GM12878 (cell line): ENCODE results near the gene RGP1. TPM values are rescaled to one million over a fixed set of nuclear protein-coding genes. Genes with fewer than 3 reads are reported as not detected.

Experiments used
- ATAC-seq: fragments of 200-7000 bp; cut with Tn5 transposase; 3 replicates; pipeline ENCODE4 v1.9.1; 2020; ENCODE audit warnings: mild to moderate bottlenecking, moderate library complexity
- BruUV-seq: library from RNA; stranded (reverse); fragments of 400-500 nt; replicated peaks from 2 replicates; lab custom pipeline; 2021; lab: Mats Ljungman, UMichigan
- CTCF ChIA-PET: fragments of 300-600 bp; sonication (Branson Sonifier 250); formaldehyde crosslinking; extraction: SDS; loops from one replicate; lab custom pipeline; 2021; ENCODE audit warnings: inconsistent platforms; lab: Yijun Ruan, JAX
- POLR2A ChIA-PET: fragments of 350-600 bp; formaldehyde crosslinking; extraction: SDS; loops from one replicate; lab custom pipeline; 2021; ENCODE audit warnings: inconsistent platforms; lab: Charles Lee
- RAD21 ChIA-PET: fragments of 300-600 bp; sonication (Branson Sonifier 250); formaldehyde crosslinking; loops from one replicate; lab custom pipeline; 2023; ENCODE audit warnings: antibody characterized with exemption; ENCODE audit not compliant: unreplicated experiment; lab: Charles Lee
- SMC1A ChIA-PET: fragments of 300-600 bp; sonication (Branson Sonifier 250); formaldehyde crosslinking; loops from one replicate; lab custom pipeline; 2023; ENCODE audit not compliant: unreplicated experiment, uncharacterized antibody; lab: Charles Lee
- DNase-seq: peaks from one replicate; pipeline ENCODE4 v3.0.0-alpha.2; 2011; ENCODE audit warnings: low read depth, low spot score
- FAIRE-seq: peaks from 3 replicates; lab custom pipeline; 2011; peaks lifted over from hg19 to GRCh38; lab: Jason Lieb, UNC
- H2AFZ ChIP-seq: 2 replicates; pipeline ENCODE4 v1.6.0; 2011; ENCODE audit warnings: low read depth, low read length, control low read depth; ENCODE audit not compliant: control insufficient read depth
- H3K27ac ChIP-seq: 2 replicates; pipeline ENCODE4 v1.5.1; 2011; ENCODE audit warnings: control low read depth; ENCODE audit not compliant: control insufficient read depth, insufficient read depth
- H3K27me3 ChIP-seq, 2 experiments: replicated peaks in 1 of 2; 2 replicates each; pipeline versions ENCODE4 v1.6.0 to v1.6.1; 2011; ENCODE audit warnings: low read length in 1 of 2; ENCODE audit not compliant: control insufficient read depth in 2 of 2, insufficient read depth in 2 of 2
- H3K36me3 ChIP-seq, 2 experiments: 2 replicates each; pipeline ENCODE4 v1.5.1; 2011; ENCODE audit warnings: low read length in 1 of 2; ENCODE audit not compliant: control insufficient read depth in 2 of 2, insufficient read depth in 2 of 2
- H3K4me1 ChIP-seq: 2 replicates; pipeline ENCODE4 v1.6.1; 2011; ENCODE audit warnings: mild to moderate bottlenecking, low read length, moderate library complexity, mixed read lengths; ENCODE audit not compliant: control insufficient read depth, insufficient read depth
- H3K4me2 ChIP-seq: 2 replicates; pipeline ENCODE4 v1.6.0; 2011; ENCODE audit warnings: control low read depth; ENCODE audit not compliant: control insufficient read depth, insufficient read depth
- H3K4me3 ChIP-seq: fragments of 200-600 bp; sonication (generic); 2 replicates; pipeline ENCODE4 v1.5.1; 2016
- H3K79me2 ChIP-seq: 2 replicates; pipeline ENCODE4 v1.6.0; 2011; ENCODE audit warnings: low read length; ENCODE audit not compliant: control insufficient read depth, insufficient read depth
- H3K9ac ChIP-seq: 2 replicates; pipeline ENCODE4 v1.8.0; 2011; ENCODE audit warnings: low read length, control low read depth, mixed read lengths; ENCODE audit not compliant: control insufficient read depth, insufficient read depth
- H3K9me3 ChIP-seq: replicated peaks from 3 replicates; pipeline ENCODE4 v1.5.1; 2011; ENCODE audit warnings: mild to moderate bottlenecking, low read length; ENCODE audit not compliant: control insufficient read depth, insufficient read depth
- H4K20me1 ChIP-seq: 2 replicates; pipeline ENCODE4 v1.6.0; 2011; ENCODE audit not compliant: control insufficient read depth, insufficient read depth
- ASH2L ChIP-seq: fragments of 300-600, 200-600 bp; sonication (generic); IDR thresholded peaks from 2 replicates; pipeline ENCODE4 v1.6.1; 2017; ENCODE audit warnings: low read depth, mild to moderate bottlenecking, borderline replicate concordance
- ATF7 ChIP-seq: fragments of 450-650 bp; IDR thresholded peaks from 2 replicates; pipeline ENCODE4 v1.6.1; 2016; ENCODE audit warnings: low read depth, mild to moderate bottlenecking
- POLR2AphosphoS5 ChIP-seq: IDR thresholded peaks from 2 replicates; pipeline ENCODE4 v1.6.1; 2011; ENCODE audit warnings: mild to moderate bottlenecking, low read length, inconsistent platforms
- TAF1 ChIP-seq: IDR thresholded peaks from 2 replicates; pipeline ENCODE4 v1.6.1; 2011; ENCODE audit warnings: mild to moderate bottlenecking, low read depth, low read length, borderline replicate concordance
- WGBS: methylation state at CpG from one replicate; pipeline ENCODE4 v1.1.6; 2016; ENCODE audit warnings: low lambda C conversion rate; ENCODE audit not compliant: insufficient replicate concordance, insufficient coverage; ENCODE audit errors: missing lambda C conversion rate; 5-methylcytosine and 5-hydroxymethylcytosine counted together
- in situ Hi-C: fragments of 300-500 bp; cut with MboI; formaldehyde crosslinking; loops from 9 replicates; pipeline ENCODE4 v1.14.3; 2018; ENCODE audit warnings: mixed read lengths
- intact Hi-C: fragments of 100-400 bp; cut with micrococcal nuclease; formaldehyde crosslinking; loops from one replicate; pipeline ENCODE4 v1.14.2; 2022; ENCODE audit not compliant: unreplicated experiment
- polyA plus RNA-seq, 11 experiments: library from polyadenylated mRNA; depleted of rRNA in 4 of 11; unstranded in 6 of 11; stranded (reverse) in 5 of 11; fragments of >200 nt; fragmentation: Nextera tagmentation in 4 of 11; fragmentation: Illumina TruSeq in 1 of 11; extraction: Ambion mirVana in 4 of 11; extraction: Trizol in 1 of 11; gene quantifications; 1 replicate in 1 of 11; 2 replicates in 10 of 11; pipeline versions ENCODE4 v1.2.1 to v1.2.3, GENCODE V29; 2011 to 2016; ENCODE audit warnings: inconsistent platforms in 2 of 11, missing spikeins in 2 of 11, low read depth in 1 of 11
- total RNA-seq, 4 experiments: library from RNA; depleted of rRNA in 3 of 4; stranded (reverse); fragments of >200 nt in 3 of 4; fragmentation: Illumina TruSeq in 1 of 4; extraction: Trizol in 1 of 4; gene quantifications; 2 replicates each; pipeline versions ENCODE4 v1.2.1 to v1.2.3, GENCODE V29; 2013 to 2021
- TF ChIP-seq, protein P1 (sequence below): fragments of 450-650 bp; conservative IDR thresholded peaks from 2 replicates; pipeline ENCODE4 v1.6.1; 2017; ENCODE audit warnings: mild to moderate bottlenecking, moderate library complexity

Gene RGP1
- total and polyA plus RNA-seq, 10 of the 15 experiments (the other 5 are each of a cell fraction or from before 2014, with no cell fraction given), result 0.44 to 14.9 (median 7.4) TPM

DNA sequence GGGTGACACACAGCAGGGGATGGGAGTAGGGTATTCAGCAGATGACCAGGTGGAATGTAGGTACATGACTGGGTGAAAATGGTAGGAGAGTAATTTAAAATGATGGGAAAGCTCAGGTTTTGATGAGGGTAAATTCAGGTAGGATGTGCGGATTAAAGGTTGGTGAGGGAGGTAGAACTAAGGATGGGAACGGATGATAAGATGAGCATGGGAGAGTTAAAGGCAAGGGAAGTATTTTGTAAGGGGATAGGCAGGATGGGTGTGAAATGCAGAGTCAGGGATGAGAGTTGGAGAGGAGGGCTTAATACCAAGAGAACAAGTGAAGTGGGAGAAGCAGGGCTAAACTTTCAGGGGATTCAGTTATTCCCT lies 18.6 kb upstream of the RGP1 start:
- ChIA-PET CTCF (interaction anchor here (0.6 to 9.5 kb wide), 14 partner anchors 9 to 127 kb away, joined by 3 to 183 read pairs (median 10); partner anchors contain the start of genes ARHGEF39, CCDC107, GBA2 and HINT2), RAD21 (interaction anchor here (1.3 to 8.6 kb wide), 6 partner anchors 17 to 112 kb away, joined by 4 to 133 read pairs (median 28); partner anchors contain the start of genes CCDC107, CD72, GBA2 and HINT2), SMC1A (interaction anchor here (0.9 to 8.0 kb wide), 12 partner anchors 12 to 118 kb away, joined by 3 to 145 read pairs (median 6); partner anchors contain the start of genes ARHGEF39, CCDC107, CD72 and GBA2), POLR2A (interaction anchor here (0.7 to 8.1 kb wide), 10 partner anchors 10 to 125 kb away, joined by 3 to 163 read pairs (median 10); partner anchors contain the start of genes ARHGEF39, CCDC107, GBA2 and RGP1)
- H2AFZ ChIP-seq, result no peak overlapping the region
- H3K4me2 ChIP-seq, result peak overlapping the region; percentile 99
- intact Hi-C loops (loop anchor here (10.0 kb wide), 1 partner anchor 616 kb away; the partner anchor contains the start of gene ATOSB), in situ Hi-C loops (loop anchor here (10.0 kb wide), 1 partner anchor 626 kb away; the partner anchor contains the start of gene STOML2)
- H3K9me3 ChIP-seq, result no peaks in the 10 kb centered on the region
- 25% methylated on average over 2 of the region's 2 CpGs for whole genome bisulfite sequencing
- ATAC-seq (no peak), FAIRE-seq (no peak), DNase-seq (no peak)
- H3K27ac ChIP-seq, result peak overlapping the region; percentile 92
- no TSS peak for BruUV-seq
- peaks cover 2 to 3% of the 10 kb centered on the region in 2 experiments; a peak in 3 of 4 replicates for H3K36me3 ChIP-seq
- H3K27me3 ChIP-seq, result no peaks in the 10 kb centered on the region
- peak overlapping the region; percentile 93 for H3K4me3 ChIP-seq
- peaks cover 73% of the 10 kb centered on the region for H3K79me2 ChIP-seq
- TF ChIP-seq ASH2L, result no peak
- TF ChIP-seq POLR2AphosphoS5, result 0 out of 2 replicates have a peak, but pooled peaks have one; percentile 22
- TF ChIP-seq, protein P1, sequence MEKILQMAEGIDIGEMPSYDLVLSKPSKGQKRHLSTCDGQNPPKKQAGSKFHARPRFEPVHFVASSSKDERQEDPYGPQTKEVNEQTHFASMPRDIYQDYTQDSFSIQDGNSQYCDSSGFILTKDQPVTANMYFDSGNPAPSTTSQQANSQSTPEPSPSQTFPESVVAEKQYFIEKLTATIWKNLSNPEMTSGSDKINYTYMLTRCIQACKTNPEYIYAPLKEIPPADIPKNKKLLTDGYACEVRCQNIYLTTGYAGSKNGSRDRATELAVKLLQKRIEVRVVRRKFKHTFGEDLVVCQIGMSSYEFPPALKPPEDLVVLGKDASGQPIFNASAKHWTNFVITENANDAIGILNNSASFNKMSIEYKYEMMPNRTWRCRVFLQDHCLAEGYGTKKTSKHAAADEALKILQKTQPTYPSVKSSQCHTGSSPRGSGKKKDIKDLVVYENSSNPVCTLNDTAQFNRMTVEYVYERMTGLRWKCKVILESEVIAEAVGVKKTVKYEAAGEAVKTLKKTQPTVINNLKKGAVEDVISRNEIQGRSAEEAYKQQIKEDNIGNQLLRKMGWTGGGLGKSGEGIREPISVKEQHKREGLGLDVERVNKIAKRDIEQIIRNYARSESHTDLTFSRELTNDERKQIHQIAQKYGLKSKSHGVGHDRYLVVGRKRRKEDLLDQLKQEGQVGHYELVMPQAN, result 0 out of 2 replicates have a peak, but pooled peaks have one; percentile 11
- TF ChIP-seq TAF1, result no peak
- TF ChIP-seq ATF7, result no peak
- no peaks in the 10 kb centered on the region for H4K20me1 ChIP-seq
- peak overlapping the region; percentile 90 for H3K9ac ChIP-seq
- H3K4me1 ChIP-seq, result peaks cover 23% of the 10 kb centered on the region
